ENCODE data around the gene ABI1.

Gene ABI1

DNA sequence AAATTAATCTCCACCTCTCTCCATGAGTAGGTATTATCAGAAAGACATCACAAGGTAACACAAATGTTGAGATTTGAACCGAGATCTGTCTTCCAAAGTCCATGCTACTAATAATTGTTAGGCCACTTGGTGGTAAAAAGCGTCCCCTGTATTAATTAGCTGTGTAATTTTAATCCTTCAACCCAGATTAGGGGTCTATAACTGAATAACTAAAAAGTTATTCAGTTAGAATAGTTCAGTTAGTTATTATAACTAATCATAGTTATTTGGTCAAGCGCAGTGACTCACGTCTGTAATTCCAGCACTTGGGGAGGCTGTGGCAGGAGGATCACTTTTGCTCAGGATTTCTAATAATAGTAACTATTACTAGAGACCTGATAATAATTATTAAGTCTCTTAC is 157.7 kb downstream of the ABI1 start:
- no peak for DNase-seq (ENCODE audit: low read depth in 1 of 2, low spot score in 1 of 2)
- TF ChIP-seq JUND (IDR thresholded peaks at IDR 0.05; ENCODE audit: low read depth) = no peak
- in situ Hi-C loops (cut with HindIII; ENCODE audit: low pct_unique_long_range_greater_than_20kb, low sequenced_read_pairs) = no loop called here

- TF ChIP-seq JUND (IDR thresholded peaks at IDR 0.05; ENCODE audit: low read depth) = no peak
- in situ Hi-C loops (cut with HindIII; ENCODE audit: low pct_unique_long_range_greater_than_20kb, low sequenced_read_pairs) = no loop called here
- no peak for DNase-seq (ENCODE audit: low read depth in 1 of 2, low spot score in 1 of 2)
Observed at GRCh38 chr10:26700884-26701630, 159.7 kb downstream of the ABI1 start.

GRCh38 chr10:26699631-26700030 is 161.1 kb downstream of the ABI1 start:
- in situ Hi-C loops (cut with HindIII; ENCODE audit: low pct_unique_long_range_greater_than_20kb, low sequenced_read_pairs) = no loop called here
- no peak for TF ChIP-seq JUND (IDR thresholded peaks at IDR 0.05; ENCODE audit: low read depth)
- DNase-seq (ENCODE audit: low read depth in 1 of 2, low spot score in 1 of 2) = no peak

- DNase-seq (ENCODE audit: low read depth in 1 of 2, low spot score in 1 of 2) = no peak
- in situ Hi-C loops (cut with HindIII; ENCODE audit: low pct_unique_long_range_greater_than_20kb, low sequenced_read_pairs) = no loop called here
- no peak for TF ChIP-seq JUND (IDR thresholded peaks at IDR 0.05; ENCODE audit: low read depth)
Observed at GRCh38 chr10:26698909-26699308, 161.8 kb downstream of the ABI1 start.

- peak; percentile 5 to 6 for DNase-seq (ENCODE audit: low read depth in 1 of 2, low spot score in 1 of 2)
- no peak for TF ChIP-seq JUND (IDR thresholded peaks at IDR 0.05; ENCODE audit: low read depth)
- in situ Hi-C loops (cut with HindIII; ENCODE audit: low pct_unique_long_range_greater_than_20kb, low sequenced_read_pairs) = no loop called here
Observed at GRCh38 chr10:26697922-26698608, 162.7 kb downstream of the ABI1 start.

DNA sequence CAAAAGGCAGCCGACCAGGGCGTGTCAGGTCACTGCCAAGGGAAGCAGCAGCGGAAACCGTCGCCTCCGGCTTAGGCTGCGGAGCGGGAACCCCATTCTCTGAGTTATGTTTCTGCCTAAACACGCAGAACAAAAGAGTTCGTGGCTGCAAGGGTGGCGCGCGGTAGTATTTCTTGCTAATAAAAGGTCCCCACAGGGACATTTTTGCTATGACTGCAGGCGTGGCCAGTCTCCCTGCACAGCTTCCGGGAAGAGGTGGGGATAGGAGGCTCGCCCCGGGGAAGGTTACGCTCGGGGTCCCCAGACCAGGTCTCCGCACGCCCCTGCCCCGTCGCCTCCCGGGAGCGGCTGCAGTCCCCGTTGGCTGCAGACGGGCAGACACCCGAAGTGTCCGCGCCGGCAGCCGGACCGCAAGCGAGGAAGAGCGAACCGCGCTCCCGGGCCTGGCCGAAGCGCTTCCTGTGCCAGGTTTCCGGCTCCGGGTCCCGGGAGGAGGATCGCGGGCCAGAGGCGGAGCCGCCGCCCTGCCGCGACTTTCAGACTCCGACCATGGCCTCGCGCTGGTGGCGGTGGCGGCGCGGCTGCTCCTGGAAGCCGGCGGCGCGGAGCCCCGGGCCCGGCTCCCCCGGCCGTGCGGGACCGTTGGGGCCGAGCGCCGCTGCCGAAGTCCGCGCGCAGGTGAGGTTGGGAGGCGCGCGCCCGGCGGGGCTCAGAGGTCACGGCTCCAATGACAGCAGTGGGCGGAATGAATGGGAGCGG is 163.4 kb downstream of the ABI1 start, which contains the start of gene PDSS1:
Gene PDSS1 (plus strand): TSS at position 539 of the 759 bp plus-strand sequence. CDS start 11 bp downstream, at position 550.
- peak; percentile 72 to 76 for DNase-seq (ENCODE audit: low read depth in 1 of 2, low spot score in 1 of 2)
- TF ChIP-seq JUND (IDR thresholded peaks at IDR 0.05; ENCODE audit: low read depth) = no peak
- in situ Hi-C loops (cut with HindIII; ENCODE audit: low pct_unique_long_range_greater_than_20kb, low sequenced_read_pairs) = no loop called here

GRCh38 chr10:26696786-26697162 is 164.0 kb downstream of the ABI1 start:
- no peak for TF ChIP-seq JUND (IDR thresholded peaks at IDR 0.05; ENCODE audit: low read depth)
- in situ Hi-C loops (cut with HindIII; ENCODE audit: low pct_unique_long_range_greater_than_20kb, low sequenced_read_pairs) = no loop called here
- DNase-seq (ENCODE audit: low read depth in 1 of 2, low spot score in 1 of 2) = no peak

Measured in T47D (cell line).